HepG2 (cell line): Measurements from ENCODE around the gene NDUFS1.

Experiments used
- CBFB ChIP-seq: sonication (generic); formaldehyde crosslinking; IDR thresholded peaks from 2 replicates; pipeline ENCODE4 v1.4.0; 2020; ENCODE audit warnings: missing genetic modification reagents
- NFRKB ChIP-seq: fragments of 450-650 bp; IDR thresholded peaks from 2 replicates; pipeline ENCODE4 v1.6.1; 2017
- PHF20 ChIP-seq: sonication (generic); formaldehyde crosslinking; IDR thresholded peaks from 2 replicates; pipeline ENCODE4 v1.5.0; 2020; ENCODE audit warnings: mild to moderate bottlenecking, missing genetic modification reagents
- YY1 ChIP-seq: IDR thresholded peaks from 2 replicates; pipeline ENCODE4 v1.6.1; 2011; ENCODE audit warnings: low read length, low read depth, moderate library complexity, mild to moderate bottlenecking; ENCODE audit not compliant: insufficient read depth, insufficient replicate concordance
- ZNF407 ChIP-seq: sonication (generic); formaldehyde crosslinking; IDR thresholded peaks from one replicate; pipeline ENCODE4 v1.5.1; 2020; ENCODE audit warnings: mild to moderate bottlenecking, missing genetic modification reagents; ENCODE audit errors: not compliant biosample characterization

GRCh38 chr2:206082298-206082843 lies 76.9 kb downstream of the NDUFS1 start:
- no peak for TF ChIP-seq ZNF407 (CRISPR knock-in tag)
- TF ChIP-seq NFRKB: no peak
- TF ChIP-seq CBFB (CRISPR knock-in tag): no peak
- no peak for TF ChIP-seq YY1
- no peak for TF ChIP-seq PHF20 (CRISPR knock-in tag)
